Neural progenitor cell (in vitro differentiated cells): Measurements from ENCODE around the gene KIAA0040.

Experiments
- CTCF ChIP-seq: fragments of 200-600 bp; sonication (generic); IDR thresholded peaks from 2 replicates; pipeline ENCODE4 v1.5.1; 2017; ENCODE audit warnings: antibody characterized with exemption, mild to moderate bottlenecking
- EZH2 ChIP-seq: fragments of 200-600 bp; sonication (generic); IDR thresholded peaks from 2 replicates; pipeline ENCODE4 v1.6.1; 2017; ENCODE audit warnings: antibody characterized with exemption, mild to moderate bottlenecking, moderate library complexity

- no peak for TF ChIP-seq CTCF
- TF ChIP-seq EZH2, result no peak
Observed at GRCh38 chr1:175208773-175209492, 16.4 kb upstream of the KIAA0040 start.
